GM12872 (cell line): ENCODE measurements around the gene CHRDL1.

Experiments used
- CTCF ChIP-seq: IDR thresholded peaks from 3 replicates; pipeline ENCODE4 v1.5.1; 2011; ENCODE audit warnings: low read depth, mild to moderate bottlenecking, low read length, moderate library complexity; ENCODE audit not compliant: insufficient read depth

The CHRDL1 gene

GRCh38 chrX:110755061-110755460, 40.6 kb downstream of the CHRDL1 start:
- TF ChIP-seq CTCF: no peak

GRCh38 chrX:110750526-110751189, 45.0 kb downstream of the CHRDL1 start:
- TF ChIP-seq CTCF: no peak

- TF ChIP-seq CTCF: no peak
These were observed 47.3 kb downstream of the CHRDL1 start for GRCh38 chrX:110748256-110748806.

- TF ChIP-seq CTCF: no peak
These were observed 49.6 kb downstream of the CHRDL1 start for GRCh38 chrX:110746014-110746413.

- no peak for TF ChIP-seq CTCF
These were observed 50.3 kb downstream of the CHRDL1 start for GRCh38 chrX:110745288-110745687.

GRCh38 chrX:110743679-110744340, 51.8 kb downstream of the CHRDL1 start:
- TF ChIP-seq CTCF: no peak

- no peak for TF ChIP-seq CTCF
These were observed 54.3 kb downstream of the CHRDL1 start for GRCh38 chrX:110741213-110741796.
